ENCODE results near the gene TTBK1.
"Not testable (repeated sequence)": the region's sequence is repeated elsewhere in the genome, so short reads cannot be mapped to it uniquely, and the experiment has no call there.

TTBK1 gene

DNA sequence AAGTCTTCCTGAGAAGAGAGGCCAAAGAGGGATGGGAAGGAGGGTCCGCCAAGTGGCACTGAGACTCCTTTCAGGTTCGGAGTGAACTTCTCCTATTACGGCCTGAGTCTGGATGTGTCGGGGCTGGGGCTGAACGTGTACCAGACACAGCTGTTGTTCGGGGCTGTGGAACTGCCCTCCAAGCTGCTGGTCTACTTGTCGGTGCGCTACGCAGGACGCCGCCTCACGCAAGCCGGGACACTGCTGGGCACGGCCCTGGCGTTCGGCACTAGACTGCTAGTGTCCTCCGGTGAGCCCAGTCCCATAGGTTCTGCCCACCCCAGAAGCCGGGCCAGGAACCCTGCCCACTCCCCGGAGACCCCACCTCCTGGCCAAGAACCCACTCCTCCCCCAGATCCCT lies 58.8 kb downstream of the TTBK1 start:
- Histone ChIP-seq H3K9me3 (ENCODE audit: control insufficient read depth, insufficient read depth, low read length) (no peaks in the 10 kb centered on the region), H3K4me3 (ENCODE audit: low read depth, low read length) (no peak overlapping the region), H3K36me3 (ENCODE audit: control insufficient read depth, insufficient read depth, low read length) (no peaks in the 10 kb centered on the region), H3K27ac (ENCODE audit: low read depth, low read length) (no peak overlapping the region), H3K4me1 (ENCODE audit: control insufficient read depth, insufficient read depth, low read length) (no peaks in the 10 kb centered on the region), H3K9ac (ENCODE audit: low read depth, low read length) (no peak overlapping the region), H3K27me3 (ENCODE audit: control insufficient read depth, insufficient read depth, low read length) (peaks cover 4% of the 10 kb centered on the region; the same call in 1 of the 2 replicates)

- not testable (repeated sequence) for H3K36me3 ChIP-seq (ENCODE audit: control insufficient read depth, insufficient read depth, low read length); H3K27ac ChIP-seq (ENCODE audit: low read depth, low read length); H3K4me3 ChIP-seq (ENCODE audit: low read depth, low read length); H3K4me1 ChIP-seq (ENCODE audit: control insufficient read depth, insufficient read depth, low read length); H3K27me3 ChIP-seq (ENCODE audit: control insufficient read depth, insufficient read depth, low read length); H3K9me3 ChIP-seq (ENCODE audit: control insufficient read depth, insufficient read depth, low read length); H3K9ac ChIP-seq (ENCODE audit: low read depth, low read length)
Observed at GRCh38 chr6:43303006-43303405, 59.7 kb downstream of the TTBK1 start.

DNA sequence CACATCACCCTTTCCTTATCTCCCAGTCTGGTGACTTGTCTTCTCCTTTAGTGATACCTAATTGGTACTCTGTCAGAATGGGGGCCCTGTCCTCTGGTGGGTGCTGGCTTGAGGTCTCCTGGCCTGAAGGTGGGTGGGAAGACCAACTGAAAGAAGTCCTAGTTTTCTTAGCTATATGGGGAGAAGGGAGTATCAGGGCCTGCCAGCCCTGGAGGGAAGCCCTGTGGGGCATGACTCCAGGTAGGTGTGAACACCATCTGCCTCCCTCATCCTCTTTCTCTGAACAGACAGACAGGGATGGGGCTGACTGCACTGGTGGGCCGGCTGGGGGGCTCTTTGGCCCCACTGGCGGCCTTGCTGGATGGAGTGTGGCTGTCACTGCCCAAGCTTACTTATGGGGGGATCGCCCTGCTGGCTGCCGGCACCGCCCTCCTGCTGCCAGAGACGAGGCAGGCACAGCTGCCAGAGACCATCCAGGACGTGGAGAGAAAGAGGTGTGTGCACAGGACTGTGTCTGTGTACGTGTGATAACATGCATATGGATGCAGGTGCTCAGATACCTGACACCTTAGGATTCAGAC lies 60.6 kb downstream of the TTBK1 start:
- Histone ChIP-seq H3K9ac (ENCODE audit: low read depth, low read length) (no peak overlapping the region), H3K4me3 (ENCODE audit: low read depth, low read length) (no peak overlapping the region), H3K27me3 (ENCODE audit: control insufficient read depth, insufficient read depth, low read length) (no peaks in the 10 kb centered on the region), H3K27ac (ENCODE audit: low read depth, low read length) (no peak overlapping the region), H3K9me3 (ENCODE audit: control insufficient read depth, insufficient read depth, low read length) (no peaks in the 10 kb centered on the region), H3K36me3 (ENCODE audit: control insufficient read depth, insufficient read depth, low read length) (no peaks in the 10 kb centered on the region), H3K4me1 (ENCODE audit: control insufficient read depth, insufficient read depth, low read length) (peaks cover under 1% of the 10 kb centered on the region; the same call in 1 of the 2 replicates)

DNA sequence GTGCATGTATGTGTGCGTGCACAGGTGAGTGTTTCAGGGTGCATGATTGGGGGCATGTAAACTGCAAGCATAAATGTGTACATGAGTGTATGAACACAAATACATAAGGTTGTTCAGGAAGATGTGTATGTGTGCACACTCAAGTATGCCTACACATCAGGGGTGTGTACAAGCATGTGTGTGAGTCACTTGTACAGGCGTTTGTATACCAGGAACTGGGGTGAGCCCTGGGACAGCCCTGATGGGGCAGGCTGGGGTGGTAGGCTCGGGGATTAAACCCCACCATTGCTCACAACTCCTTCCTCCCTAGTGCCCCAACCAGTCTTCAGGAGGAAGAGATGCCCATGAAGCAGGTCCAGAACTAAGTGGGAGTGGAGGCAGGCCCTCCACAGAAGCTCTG lies 61.1 kb downstream of the TTBK1 start:
- H3K36me3 ChIP-seq (ENCODE audit: control insufficient read depth, insufficient read depth, low read length), result no peaks in the 10 kb centered on the region
- no peak overlapping the region for H3K4me3 ChIP-seq (ENCODE audit: low read depth, low read length)
- no peak overlapping the region for H3K9ac ChIP-seq (ENCODE audit: low read depth, low read length)
- peaks cover 5% of the 10 kb centered on the region for H3K4me1 ChIP-seq (ENCODE audit: control insufficient read depth, insufficient read depth, low read length)
- H3K27ac ChIP-seq (ENCODE audit: low read depth, low read length), result no peak overlapping the region
- no peaks in the 10 kb centered on the region for H3K9me3 ChIP-seq (ENCODE audit: control insufficient read depth, insufficient read depth, low read length)
- H3K27me3 ChIP-seq (ENCODE audit: control insufficient read depth, insufficient read depth, low read length), result no peaks in the 10 kb centered on the region

DNA sequence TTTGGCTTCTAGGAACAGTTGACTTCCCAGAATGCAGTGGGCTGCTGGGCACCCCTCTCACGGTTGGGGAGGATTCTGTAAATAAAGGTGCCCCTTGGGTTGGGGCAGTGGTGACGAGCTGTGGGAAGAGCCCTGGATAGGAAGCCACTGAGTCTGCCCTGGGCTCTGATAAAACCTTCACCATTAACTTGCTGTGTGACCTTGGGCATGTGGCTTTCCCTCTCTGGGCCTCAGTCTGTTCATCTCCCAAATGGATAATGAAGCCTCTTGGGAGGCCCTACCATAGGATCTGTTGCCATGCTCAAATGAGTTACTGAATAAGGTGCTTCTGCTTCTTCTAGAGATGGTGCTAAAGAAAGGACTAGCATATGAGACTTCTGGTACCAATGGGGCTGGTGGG lies 61.6 kb downstream of the TTBK1 start:
- peaks cover 5% of the 10 kb centered on the region for H3K4me1 ChIP-seq (ENCODE audit: control insufficient read depth, insufficient read depth, low read length)
- no peaks in the 10 kb centered on the region for H3K9me3 ChIP-seq (ENCODE audit: control insufficient read depth, insufficient read depth, low read length)
- H3K4me3 ChIP-seq (ENCODE audit: low read depth, low read length), result no peak overlapping the region
- no peaks in the 10 kb centered on the region for H3K27me3 ChIP-seq (ENCODE audit: control insufficient read depth, insufficient read depth, low read length)
- no peak overlapping the region for H3K27ac ChIP-seq (ENCODE audit: low read depth, low read length)
- no peaks in the 10 kb centered on the region for H3K36me3 ChIP-seq (ENCODE audit: control insufficient read depth, insufficient read depth, low read length)
- H3K9ac ChIP-seq (ENCODE audit: low read depth, low read length), result no peak overlapping the region

- Histone ChIP-seq H3K9me3 (ENCODE audit: control insufficient read depth, insufficient read depth, low read length) (no peaks in the 10 kb centered on the region), H3K4me3 (ENCODE audit: low read depth, low read length) (no peak overlapping the region), H3K9ac (ENCODE audit: low read depth, low read length) (no peak overlapping the region), H3K27me3 (ENCODE audit: control insufficient read depth, insufficient read depth, low read length) (no peaks in the 10 kb centered on the region), H3K27ac (ENCODE audit: low read depth, low read length) (no peak overlapping the region), H3K4me1 (ENCODE audit: control insufficient read depth, insufficient read depth, low read length) (peaks cover 5% of the 10 kb centered on the region), H3K36me3 (ENCODE audit: control insufficient read depth, insufficient read depth, low read length) (no peaks in the 10 kb centered on the region)
Observed at GRCh38 chr6:43306086-43306485, 62.8 kb downstream of the TTBK1 start.

- H3K27me3 ChIP-seq (ENCODE audit: control insufficient read depth, insufficient read depth, low read length), result no peaks in the 10 kb centered on the region; the same call in 1 of the 2 replicates
- no peak overlapping the region for H3K9ac ChIP-seq (ENCODE audit: low read depth, low read length)
- peaks cover 5% of the 10 kb centered on the region for H3K4me1 ChIP-seq (ENCODE audit: control insufficient read depth, insufficient read depth, low read length)
- peak overlapping the region; percentile 63; the same call in 1 of the 2 replicates for H3K4me3 ChIP-seq (ENCODE audit: low read depth, low read length)
- no peak overlapping the region for H3K27ac ChIP-seq (ENCODE audit: low read depth, low read length)
- no peaks in the 10 kb centered on the region for H3K36me3 ChIP-seq (ENCODE audit: control insufficient read depth, insufficient read depth, low read length)
- no peaks in the 10 kb centered on the region for H3K9me3 ChIP-seq (ENCODE audit: control insufficient read depth, insufficient read depth, low read length)
Observed at GRCh38 chr6:43307451-43308100, 64.3 kb downstream of the TTBK1 start.

DNA sequence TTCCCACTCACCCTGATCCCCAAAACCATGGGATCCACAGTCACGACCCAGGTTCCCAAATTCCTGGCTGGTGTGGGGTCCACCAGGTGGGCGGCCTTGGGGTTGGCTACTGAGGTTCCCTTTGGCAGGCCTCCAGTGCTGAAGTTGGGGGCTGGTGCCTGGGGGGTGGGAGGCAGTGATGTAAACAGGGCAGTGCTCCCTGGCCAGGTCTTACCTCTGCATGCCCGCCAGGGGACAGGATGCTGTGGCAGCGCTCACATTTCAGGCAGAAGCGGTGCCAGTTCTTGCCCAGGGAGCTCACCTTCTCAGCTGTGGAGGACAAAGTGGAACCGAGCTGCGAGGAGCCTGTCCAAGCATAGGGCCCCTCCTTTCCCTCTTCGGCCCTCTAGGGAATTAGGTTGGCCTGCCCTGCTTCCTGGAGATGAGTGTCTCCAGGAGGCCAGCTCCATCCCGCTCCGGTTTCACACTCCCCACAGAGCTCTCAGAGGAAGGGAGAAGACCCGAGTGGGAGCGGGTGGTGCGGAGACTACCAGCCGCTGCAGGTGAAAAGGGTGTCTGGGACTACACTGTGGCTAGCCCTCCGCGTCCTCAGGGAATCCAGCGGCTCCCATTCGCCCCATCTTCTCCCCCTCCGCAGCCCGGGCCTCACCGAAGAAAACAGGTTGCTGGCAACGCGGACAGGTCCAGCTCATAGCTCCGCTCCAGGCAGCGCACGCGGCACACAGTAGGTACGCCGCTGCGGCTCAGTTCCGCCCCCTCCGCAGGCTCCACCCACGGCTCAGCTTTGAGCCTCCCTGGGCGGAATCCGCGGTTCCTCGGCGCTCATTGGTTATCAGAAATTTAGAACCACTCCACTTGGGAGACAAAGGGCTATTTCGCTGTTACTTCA lies 65.1 kb downstream of the TTBK1 start, which contains the start of gene CRIP3:
Gene CRIP3, minus strand, starts transcription at position 726 of the 889 bp plus-strand sequence. Its CDS starts 34 bp downstream, at position 692.
- H3K4me1 ChIP-seq (ENCODE audit: control insufficient read depth, insufficient read depth, low read length), result peaks cover 5% of the 10 kb centered on the region
- no peaks in the 10 kb centered on the region; the same call in 1 of the 2 replicates for H3K27me3 ChIP-seq (ENCODE audit: control insufficient read depth, insufficient read depth, low read length)
- no peak within 1 kb of the TSS for H3K27ac ChIP-seq (ENCODE audit: low read depth, low read length)
- H3K36me3 ChIP-seq (ENCODE audit: control insufficient read depth, insufficient read depth, low read length), result no peaks in the 10 kb centered on the region
- peak within 1 kb of the TSS; percentile 32; the same call in 1 of the 2 replicates for H3K9ac ChIP-seq (ENCODE audit: low read depth, low read length)
- no peaks in the 10 kb centered on the region for H3K9me3 ChIP-seq (ENCODE audit: control insufficient read depth, insufficient read depth, low read length)
- H3K4me3 ChIP-seq (ENCODE audit: low read depth, low read length), result peak within 1 kb of the TSS; percentile 63

DNA sequence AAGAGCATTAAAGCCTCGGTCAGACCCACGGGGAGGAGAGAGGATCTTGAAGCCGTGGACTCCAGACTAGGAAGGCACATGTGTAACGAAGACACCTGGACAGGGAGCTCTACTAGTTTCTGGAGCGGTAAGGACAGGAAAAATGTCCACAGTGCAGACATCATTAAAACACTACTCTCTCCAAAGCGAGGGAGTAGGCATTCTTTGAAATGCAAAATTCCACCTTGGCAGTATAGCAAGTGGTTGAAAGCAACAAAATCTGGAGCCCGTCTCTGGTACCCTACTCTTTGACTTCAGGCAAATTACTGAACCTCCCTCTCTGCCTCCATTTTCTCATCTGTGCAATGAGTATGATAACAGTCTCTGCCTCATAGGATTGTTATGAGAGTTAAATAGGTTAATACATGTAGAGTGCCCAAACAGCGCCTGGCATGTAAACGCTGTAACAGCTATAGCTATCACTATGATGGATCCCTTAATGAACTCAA lies 65.8 kb downstream of the TTBK1 start:
- Histone ChIP-seq H3K4me1 (ENCODE audit: control insufficient read depth, insufficient read depth, low read length) (peaks cover 5% of the 10 kb centered on the region), H3K4me3 (ENCODE audit: low read depth, low read length) (peak overlapping the region; percentile 63), H3K9ac (ENCODE audit: low read depth, low read length) (0 out of 2 replicates have a peak overlapping the region, but pooled peaks have one; percentile 30), H3K9me3 (ENCODE audit: control insufficient read depth, insufficient read depth, low read length) (no peaks in the 10 kb centered on the region), H3K27me3 (ENCODE audit: control insufficient read depth, insufficient read depth, low read length) (no peaks in the 10 kb centered on the region; the same call in 1 of the 2 replicates), H3K27ac (ENCODE audit: low read depth, low read length) (no peak overlapping the region), H3K36me3 (ENCODE audit: control insufficient read depth, insufficient read depth, low read length) (no peaks in the 10 kb centered on the region)

DNA sequence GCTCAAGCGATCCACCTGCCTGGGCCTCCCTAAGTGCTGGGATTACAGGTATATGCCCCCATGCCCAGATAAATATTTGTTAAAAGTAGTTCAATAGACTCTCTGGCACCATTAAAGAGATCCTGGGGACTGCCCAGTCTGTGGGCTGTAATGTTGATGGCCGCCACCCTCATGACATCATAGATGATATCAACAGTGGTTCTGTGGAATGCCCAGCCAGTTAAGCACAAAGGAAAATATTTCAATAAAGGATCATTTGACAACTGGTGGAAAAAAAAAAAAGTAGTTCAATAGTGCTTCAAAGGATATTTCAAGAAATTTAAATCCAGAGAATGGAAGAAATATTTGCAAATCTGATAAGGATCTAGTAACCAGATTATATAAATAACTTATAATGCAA lies 66.9 kb downstream of the TTBK1 start:
- Histone ChIP-seq H3K36me3 (ENCODE audit: control insufficient read depth, insufficient read depth, low read length) (no peaks in the 10 kb centered on the region), H3K4me3 (ENCODE audit: low read depth, low read length) (no peak overlapping the region), H3K27ac (ENCODE audit: low read depth, low read length) (no peak overlapping the region), H3K9ac (ENCODE audit: low read depth, low read length) (no peak overlapping the region), H3K9me3 (ENCODE audit: control insufficient read depth, insufficient read depth, low read length) (no peaks in the 10 kb centered on the region), H3K27me3 (ENCODE audit: control insufficient read depth, insufficient read depth, low read length) (no peaks in the 10 kb centered on the region; the same call in 1 of the 2 replicates), H3K4me1 (ENCODE audit: control insufficient read depth, insufficient read depth, low read length) (peaks cover 5% of the 10 kb centered on the region)
